ENCODE data around the gene VPS51. TPM values are rescaled to one million over a fixed set of nuclear protein-coding genes. Genes with fewer than 3 reads are reported as not detected.

Gene VPS51
- total and polyA plus RNA-seq, 4 donors, result 33.2 to 158 (median 83.9) TPM

GRCh38 chr11:65120831-65121230 lies 24.8 kb downstream of the VPS51 start:
- Histone ChIP-seq H3K4me1 (ENCODE audit: control insufficient read depth in 4 of 4, insufficient read depth in 4 of 4, low read length in 3 of 4) (peaks cover 10 to 48% (median 35%) of the 10 kb centered on the region in 4 donors), H3K4me3 (ENCODE audit: low read depth in 1 of 3, low read length in 3 of 3) (peak overlapping the region; percentile 68 to 99 (median 95)), H3K9me3 (ENCODE audit: control insufficient read depth in 4 of 4, low read length in 3 of 4) (no peaks in the 10 kb centered on the region), H3K27me3 (ENCODE audit: control insufficient read depth in 4 of 4, insufficient read depth in 4 of 4, low read length in 3 of 4) (no peaks in the 10 kb centered on the region), H3K36me3 (ENCODE audit: control insufficient read depth in 4 of 4, insufficient read depth in 3 of 4, low read depth in 1 of 4, low read length in 3 of 4) (peaks cover 9 to 32% (median 22%) of the 10 kb centered on the region in 4 donors), H3K9ac (ENCODE audit: low read depth in 1 of 2, low read length in 2 of 2) (peak overlapping the region; percentile 90 to 96), H3K27ac (ENCODE audit: low read depth in 1 of 2, low read length in 2 of 2) (peak overlapping the region; percentile 85 to 93)
- no peak for TF ChIP-seq ATF3 (IDR thresholded peaks at IDR 0.05)
- no peak for TF ChIP-seq JUND (IDR thresholded peaks at IDR 0.05)
- TF ChIP-seq HNF4G (IDR thresholded peaks at IDR 0.05), result no peak
- TF ChIP-seq EGR1 (IDR thresholded peaks at IDR 0.05; ENCODE audit: low read depth in 2 of 2), result no peak
- TF ChIP-seq RXRA (IDR thresholded peaks at IDR 0.05), result no peak
- no peak for TF ChIP-seq FOXA2 (IDR thresholded peaks at IDR 0.05)
- TF ChIP-seq MAX (IDR thresholded peaks at IDR 0.05), result no peak
- 73% methylated on average over 3 of the region's 3 CpGs for WGBS
- DNase-seq (ENCODE audit: low spot score), result no peak

GRCh38 chr11:65121447-65121864 lies 25.4 kb downstream of the VPS51 start:
- DNase-seq (ENCODE audit: low spot score), result peak; percentile 62
- H3K9me3 ChIP-seq (ENCODE audit: control insufficient read depth in 4 of 4, low read length in 3 of 4), result no peaks in the 10 kb centered on the region
- under 1% methylated on average over 22 of the region's 22 CpGs for WGBS
- peaks cover 9 to 38% (median 23%) of the 10 kb centered on the region in 4 donors for H3K36me3 ChIP-seq (ENCODE audit: control insufficient read depth in 4 of 4, insufficient read depth in 3 of 4, low read depth in 1 of 4, low read length in 3 of 4)
- H3K27ac ChIP-seq (ENCODE audit: low read depth in 1 of 2, low read length in 2 of 2), result peak overlapping the region; percentile 85 to 93
- H3K4me3 ChIP-seq (ENCODE audit: low read depth in 1 of 3, low read length in 3 of 3), result peak overlapping the region; percentile 68 to 99 (median 95)
- H3K4me1 ChIP-seq (ENCODE audit: control insufficient read depth in 4 of 4, insufficient read depth in 4 of 4, low read length in 3 of 4), result peaks cover 4 to 42% (median 29%) of the 10 kb centered on the region in 4 donors
- H3K27me3 ChIP-seq (ENCODE audit: control insufficient read depth in 4 of 4, insufficient read depth in 4 of 4, low read length in 3 of 4), result no peaks in the 10 kb centered on the region
- TF ChIP-seq SP1 (IDR thresholded peaks at IDR 0.05), result no peak
- TF ChIP-seq NR2F2 (IDR thresholded peaks at IDR 0.05), result no peak
- peak; percentile 37 to 80 for TF ChIP-seq RXRA (IDR thresholded peaks at IDR 0.05)
- peak in 1 of 2 donors; percentile 15 for TF ChIP-seq RAD21 (IDR thresholded peaks at IDR 0.05)
- TF ChIP-seq MAX (IDR thresholded peaks at IDR 0.05), result no peak
- peak overlapping the region; percentile 90 to 96 for H3K9ac ChIP-seq (ENCODE audit: low read depth in 1 of 2, low read length in 2 of 2)

GRCh38 chr11:65121865-65122696 lies 26.1 kb downstream of the VPS51 start, which contains the start of the genes FAU and MRPL49:
TSS of gene FAU (minus strand) at chr11:65122134. CDS start at chr11:65121813, 321 bp downstream.
TSS of gene MRPL49 (plus strand) at chr11:65122321. CDS start at chr11:65122347, 26 bp downstream.
- Histone ChIP-seq H3K27me3 (ENCODE audit: control insufficient read depth in 4 of 4, insufficient read depth in 4 of 4, low read length in 3 of 4) (no peaks in the 10 kb centered on the region), H3K27ac (ENCODE audit: low read depth in 1 of 2, low read length in 2 of 2) (peak within 1 kb of the TSS; percentile 85 to 93), H3K9ac (ENCODE audit: low read depth in 1 of 2, low read length in 2 of 2) (peak within 1 kb of the TSS; percentile 96), H3K4me3 (ENCODE audit: low read depth in 1 of 3, low read length in 3 of 3) (peak within 1 kb of the TSS; percentile 68 to 99 (median 95)), H3K36me3 (ENCODE audit: control insufficient read depth in 4 of 4, insufficient read depth in 3 of 4, low read depth in 1 of 4, low read length in 3 of 4) (peaks cover 11 to 44% (median 27%) of the 10 kb centered on the region in 4 donors), H3K4me1 (ENCODE audit: control insufficient read depth in 4 of 4, insufficient read depth in 4 of 4, low read length in 3 of 4) (peaks cover 2 to 36% (median 24%) of the 10 kb centered on the region in 4 donors), H3K9me3 (ENCODE audit: control insufficient read depth in 4 of 4, low read length in 3 of 4) (no peaks in the 10 kb centered on the region)
- peak; percentile 97 for DNase-seq (ENCODE audit: low spot score)
- under 1% methylated on average over 64 of the region's 64 CpGs for WGBS
- no peak for TF ChIP-seq CTCF (IDR thresholded peaks at IDR 0.05; ENCODE audit: low read depth, low read length, missing input control)
- TF ChIP-seq REST (IDR thresholded peaks at IDR 0.05), result peak; percentile 82
- peak; percentile 84 for TF ChIP-seq MAX (IDR thresholded peaks at IDR 0.05)
- TF ChIP-seq HNF4A (conservative IDR thresholded peaks at IDR 0.05), result peak in 1 of 2 donors; percentile 25
- peak; percentile 98 for TF ChIP-seq YY1 (IDR thresholded peaks at IDR 0.05)
- peak in 1 of 2 donors; percentile 36 for TF ChIP-seq EGR1 (IDR thresholded peaks at IDR 0.05; ENCODE audit: low read depth in 2 of 2)
- TF ChIP-seq HNF4G (IDR thresholded peaks at IDR 0.05), result no peak
- peak; percentile 40 for TF ChIP-seq FOXA2 (IDR thresholded peaks at IDR 0.05)
- peak in 1 of 2 donors; percentile 20 for TF ChIP-seq JUND (IDR thresholded peaks at IDR 0.05)
- peak in 1 of 2 donors; percentile 45 for TF ChIP-seq RXRA (IDR thresholded peaks at IDR 0.05)
- TF ChIP-seq TAF1 (conservative IDR thresholded peaks at IDR 0.05), result peak; percentile 79
- TF ChIP-seq ATF3 (IDR thresholded peaks at IDR 0.05), result no peak
- TF ChIP-seq SP1 (IDR thresholded peaks at IDR 0.05), result peak; percentile 86
- TF ChIP-seq RAD21 (IDR thresholded peaks at IDR 0.05), result peak; percentile 54 to 68
- peak; percentile 66 for TF ChIP-seq FOXA1 (IDR thresholded peaks at IDR 0.05)
- TF ChIP-seq NR2F2 (IDR thresholded peaks at IDR 0.05), result peak; percentile 20
- peak in 1 of 2 donors; percentile 90 for TF ChIP-seq GABPA (IDR thresholded peaks at IDR 0.05 in 1 of 2, conservative IDR thresholded peaks at IDR 0.05 in 1 of 2)

Data from liver (tissue), 9 donors.